Hepatocyte (in vitro differentiated cells): Measurements from ENCODE around the gene HNRNPA2B1. TPM values are rescaled to one million over a fixed set of nuclear protein-coding genes. Genes with fewer than 3 reads are reported as not detected.
A peak's percentile ranks its signal among the peaks of the same experiment; 100 is the strongest.
"Not testable (repeated sequence)": the region's sequence is repeated elsewhere in the genome, so short reads cannot be mapped to it uniquely, and the experiment has no call there.

ENCODE experiments used
- DNase-seq: peaks from one replicate; pipeline ENCODE4 v3.0.0-alpha.2; 2016; ENCODE audit warnings: low spot score
- H2AFZ ChIP-seq: fragments of 200-600 bp; sonication (generic); 2 replicates; pipeline ENCODE4 v1.6.0; 2016; ENCODE audit warnings: antibody characterized with exemption, mild to moderate bottlenecking
- H3K27ac ChIP-seq: fragments of 200-600 bp; sonication (generic); 2 replicates; pipeline ENCODE4 v1.5.1; 2016; ENCODE audit warnings: mild to moderate bottlenecking
- H3K27me3 ChIP-seq: fragments of 200-600 bp; sonication (generic); 2 replicates; pipeline ENCODE4 v1.6.1; 2016
- H3K36me3 ChIP-seq: fragments of 200-600 bp; sonication (generic); replicated peaks from 2 replicates; pipeline ENCODE4 v1.5.1; 2016; ENCODE audit warnings: low read depth; ENCODE audit not compliant: insufficient read depth
- H3K4me1 ChIP-seq: fragments of 200-600 bp; sonication (generic); 2 replicates; pipeline ENCODE4 v1.5.1; 2016; ENCODE audit warnings: mild to moderate bottlenecking, moderate library complexity; ENCODE audit not compliant: insufficient read depth
- H3K4me2 ChIP-seq: fragments of 200-600 bp; sonication (generic); 2 replicates; pipeline ENCODE4 v1.6.0; 2016
- H3K4me3 ChIP-seq: fragments of 200-600 bp; sonication (generic); 2 replicates; pipeline ENCODE4 v1.5.1; 2016; ENCODE audit warnings: mild to moderate bottlenecking
- H3K79me2 ChIP-seq: fragments of 200-600 bp; sonication (generic); 2 replicates; pipeline ENCODE4 v1.6.0; 2017; ENCODE audit warnings: mild to moderate bottlenecking
- H3K9me2 ChIP-seq: fragments of 200-600 bp; sonication (generic); replicated peaks from 2 replicates; pipeline ENCODE4 v1.6.0; 2017; ENCODE audit warnings: mild to moderate bottlenecking; ENCODE audit not compliant: insufficient read depth
- H3K9me3 ChIP-seq: fragments of 200-600 bp; sonication (generic); 2 replicates; pipeline ENCODE4 v1.5.1; 2016; ENCODE audit warnings: low read depth, mild to moderate bottlenecking
- H4K20me1 ChIP-seq: fragments of 200-600 bp; sonication (generic); 2 replicates; pipeline ENCODE4 v1.6.0; 2016; ENCODE audit warnings: mild to moderate bottlenecking; ENCODE audit not compliant: insufficient read depth, poor library complexity, severe bottlenecking
- CTCF ChIP-seq: fragments of 200-600 bp; sonication (generic); IDR thresholded peaks from 2 replicates; pipeline ENCODE4 v1.5.1; 2016; ENCODE audit warnings: antibody characterized with exemption, mild to moderate bottlenecking; ENCODE audit not compliant: poor library complexity
- EZH2 ChIP-seq: fragments of 200-600 bp; sonication (generic); IDR thresholded peaks from 2 replicates; pipeline ENCODE4 v1.6.1; 2016; ENCODE audit warnings: antibody characterized with exemption, mild to moderate bottlenecking, borderline replicate concordance
- EZH2phosphoT487 ChIP-seq: fragments of 200-600 bp; sonication (generic); IDR thresholded peaks from one replicate; pipeline ENCODE4 v1.6.1; 2018; ENCODE audit warnings: antibody characterized with exemption, mild to moderate bottlenecking, low read depth, moderate library complexity; ENCODE audit not compliant: unreplicated experiment, severe bottlenecking
- WGBS: methylation state at CpG from one replicate; pipeline ENCODE4 v1.1.6; 2016; ENCODE audit warnings: low lambda C conversion rate; ENCODE audit errors: missing lambda C conversion rate; 5-methylcytosine and 5-hydroxymethylcytosine counted together
- polyA plus RNA-seq: library from polyadenylated mRNA; unstranded; fragments of >200 nt; fragmentation: Nextera tagmentation; extraction: Ambion mirVana; gene quantifications from 2 replicates; pipeline ENCODE4 v1.2.1, GENCODE V29; 2016
- total RNA-seq: library from RNA; depleted of rRNA; stranded (reverse); fragments of >200 nt; gene quantifications from 2 replicates; pipeline ENCODE4 v1.2.3, GENCODE V29; 2014

Gene HNRNPA2B1
- total and polyA plus RNA-seq, 2 experiments from 2014 or later: 193 to 553 TPM

GRCh38 chr7:26195182-26195581 is 5.4 kb downstream of the HNRNPA2B1 start:
- Histone ChIP-seq H3K4me3 (no peak overlapping the region), H2AFZ (no peak overlapping the region), H3K9me2 (no peaks in the 10 kb centered on the region), H3K36me3 (peaks cover 8% of the 10 kb centered on the region), H3K27me3 (no peaks in the 10 kb centered on the region), H4K20me1 (peaks cover 94% of the 10 kb centered on the region), H3K9me3 (no peaks in the 10 kb centered on the region), H3K27ac (no peak overlapping the region), H3K4me1 (peaks cover 25% of the 10 kb centered on the region), H3K4me2 (peak overlapping the region; percentile 84), H3K79me2 (peaks cover 97% of the 10 kb centered on the region)
- 86% methylated on average over 5 of the region's 5 CpGs for WGBS
- no peak for DNase-seq
- no peak for TF ChIP-seq CTCF
- TF ChIP-seq EZH2: no peak
- TF ChIP-seq EZH2phosphoT487: no peak

- not testable (repeated sequence) for H3K9me3 ChIP-seq, H3K27ac ChIP-seq, H2AFZ ChIP-seq, H3K4me3 ChIP-seq, H3K9me2 ChIP-seq, DNase-seq, H3K27me3 ChIP-seq, H3K36me3 ChIP-seq
- WGBS: 82% methylated on average over 10 of the region's 11 CpGs
- peaks cover 25% of the 10 kb centered on the region for H3K4me1 ChIP-seq
- H4K20me1 ChIP-seq: peaks cover 98% of the 10 kb centered on the region
- H3K4me2 ChIP-seq: peak overlapping the region; percentile 6
- H3K79me2 ChIP-seq: peaks cover 95% of the 10 kb centered on the region
These were observed 5.8 kb downstream of the HNRNPA2B1 start for GRCh38 chr7:26194764-26195163.

- H3K27me3 ChIP-seq: no peaks in the 10 kb centered on the region
- no peaks in the 10 kb centered on the region for H3K9me2 ChIP-seq
- H3K4me2 ChIP-seq: peak overlapping the region; percentile 6
- H3K9me3 ChIP-seq: no peaks in the 10 kb centered on the region
- peaks cover 25% of the 10 kb centered on the region for H3K4me1 ChIP-seq
- no peak overlapping the region for H2AFZ ChIP-seq
- peaks cover 99% of the 10 kb centered on the region for H4K20me1 ChIP-seq
- TF ChIP-seq CTCF (no peak), EZH2phosphoT487 (no peak), EZH2 (no peak)
- DNase-seq: no peak
- H3K79me2 ChIP-seq: peaks cover 91% of the 10 kb centered on the region
- 85% methylated on average over 8 of the region's 8 CpGs for WGBS
- no peak overlapping the region for H3K4me3 ChIP-seq
- peaks cover 8% of the 10 kb centered on the region for H3K36me3 ChIP-seq
- H3K27ac ChIP-seq: peak overlapping the region; percentile 9
These were observed 6.9 kb downstream of the HNRNPA2B1 start for GRCh38 chr7:26193432-26194207.

- 88% methylated on average over 3 of the region's 3 CpGs for WGBS
- Histone ChIP-seq H4K20me1 (peaks cover 99% of the 10 kb centered on the region), H2AFZ (no peak overlapping the region), H3K9me2 (no peaks in the 10 kb centered on the region), H3K4me3 (no peak overlapping the region), H3K4me1 (peaks cover 25% of the 10 kb centered on the region), H3K4me2 (no peak overlapping the region), H3K27ac (no peak overlapping the region), H3K36me3 (peaks cover 8% of the 10 kb centered on the region), H3K27me3 (no peaks in the 10 kb centered on the region), H3K79me2 (peaks cover 81% of the 10 kb centered on the region), H3K9me3 (no peaks in the 10 kb centered on the region)
- TF ChIP-seq EZH2 (no peak), CTCF (no peak), EZH2phosphoT487 (no peak)
- no peak for DNase-seq
These were observed 8.0 kb downstream of the HNRNPA2B1 start for GRCh38 chr7:26192485-26193087.
